Activated CD4-positive, alpha-beta T cell treated with anti-CD3 and anti-CD28 coated beads, Interleukin-2, amount 50 U/mL, for 4 hours (primary cell): ENCODE measurements around the gene TNK2.

Experiments
- DNase-seq, 2 experiments: peaks; one replicate each; pipeline ENCODE4 v3.0.0-alpha.2; 2020

The TNK2 gene

GRCh38 chr3:195897853-195898415 is 10.4 kb downstream of the TNK2 start:
- no peak for DNase-seq

- DNase-seq, result no peak
Observed at GRCh38 chr3:195897081-195897852, 11.1 kb downstream of the TNK2 start.

GRCh38 chr3:195896361-195897080 is 11.8 kb downstream of the TNK2 start:
- DNase-seq, result no peak

- DNase-seq, result peak; percentile 38 to 39
Observed at GRCh38 chr3:195895861-195896360, 12.4 kb downstream of the TNK2 start.

GRCh38 chr3:195895078-195895860 is 13.1 kb downstream of the TNK2 start:
- peak; percentile 53 to 58 for DNase-seq

GRCh38 chr3:195893916-195894465 is 14.4 kb downstream of the TNK2 start:
- DNase-seq, result no peak

- DNase-seq, result no peak
Observed at GRCh38 chr3:195893516-195893915, 14.8 kb downstream of the TNK2 start.

- no peak for DNase-seq
Observed at GRCh38 chr3:195893044-195893395, 15.3 kb downstream of the TNK2 start.

- DNase-seq, result no peak
Observed at GRCh38 chr3:195892105-195893043, 16.0 kb downstream of the TNK2 start.

GRCh38 chr3:195891431-195892104 is 16.8 kb downstream of the TNK2 start:
- no peak for DNase-seq

- no peak for DNase-seq
Observed at GRCh38 chr3:195889870-195890295, 18.5 kb downstream of the TNK2 start.

GRCh38 chr3:195888981-195889869 is 19.1 kb downstream of the TNK2 start:
- DNase-seq, result no peak

- no peak for DNase-seq
Observed at GRCh38 chr3:195888311-195888761, 20.0 kb downstream of the TNK2 start.

GRCh38 chr3:195887670-195888069 is 20.7 kb downstream of the TNK2 start:
- no peak for DNase-seq

GRCh38 chr3:195886181-195887141 is 21.9 kb downstream of the TNK2 start:
- no peak for DNase-seq

- no peak for DNase-seq
Observed at GRCh38 chr3:195885036-195885891, 23.1 kb downstream of the TNK2 start.

- no peak for DNase-seq
Observed at GRCh38 chr3:195884691-195885035, 23.7 kb downstream of the TNK2 start.

GRCh38 chr3:195883801-195884200 is 24.6 kb downstream of the TNK2 start:
- no peak for DNase-seq
